GM12878 (cell line): ENCODE results near the gene CNDP2.

Experiments
- BACH1 ChIP-seq: fragments of 450-650 bp; IDR thresholded peaks from 2 replicates; pipeline ENCODE4 v1.6.1; 2017; ENCODE audit warnings: mild to moderate bottlenecking, borderline replicate concordance
- CTCF ChIP-seq, 3 experiments: IDR thresholded peaks in 2 of 3; conservative IDR thresholded peaks in 1 of 3; 2 replicates each; pipeline ENCODE4 v1.5.1; 2011; ENCODE audit warnings: low read depth in 3 of 3, low read length in 3 of 3, mild to moderate bottlenecking in 3 of 3, control low read depth in 2 of 3, moderate library complexity in 2 of 3, inconsistent platforms in 1 of 3, mixed read lengths in 1 of 3; ENCODE audit not compliant: control insufficient read depth in 2 of 3, insufficient read depth in 1 of 3; ENCODE audit errors: extremely low read depth in 1 of 3
- DPF2 ChIP-seq: fragments of 450-650 bp; IDR thresholded peaks from 2 replicates; pipeline ENCODE4 v1.6.1; 2017; ENCODE audit warnings: mild to moderate bottlenecking
- MAX ChIP-seq: IDR thresholded peaks from 2 replicates; pipeline ENCODE4 v1.6.1; 2012; ENCODE audit warnings: low read depth, low read length, improper control_type of control experiment
- MLLT1 ChIP-seq: fragments of 450-650 bp; IDR thresholded peaks from 2 replicates; pipeline ENCODE4 v1.6.1; 2016; ENCODE audit warnings: mild to moderate bottlenecking
- POLR2A ChIP-seq: IDR thresholded peaks from 2 replicates; pipeline ENCODE4 v1.6.1; 2011; ENCODE audit warnings: low read depth, mild to moderate bottlenecking, low read length
- SUPT20H ChIP-seq: IDR thresholded peaks from 2 replicates; pipeline ENCODE4 v1.6.1; 2011; ENCODE audit warnings: low read depth, mild to moderate bottlenecking, low read length, moderate library complexity, borderline replicate concordance; ENCODE audit not compliant: control insufficient read depth
- TAF1 ChIP-seq: IDR thresholded peaks from 2 replicates; pipeline ENCODE4 v1.6.1; 2011; ENCODE audit warnings: mild to moderate bottlenecking, low read depth, low read length, borderline replicate concordance
- ZNF217 ChIP-seq: fragments of 450-650 bp; IDR thresholded peaks from 2 replicates; pipeline ENCODE4 v1.6.1; 2017; ENCODE audit warnings: antibody characterized with exemption, mild to moderate bottlenecking

- no peak for TF ChIP-seq TAF1
- TF ChIP-seq MAX: no peak
- TF ChIP-seq POLR2A: no peak
- no peak for TF ChIP-seq MLLT1
- TF ChIP-seq BACH1: no peak
- TF ChIP-seq CTCF (IDR thresholded peaks at IDR 0.05 in 2 of 3, conservative IDR thresholded peaks at IDR 0.05 in 1 of 3; ENCODE audit: control insufficient read depth in 2 of 3, extremely low read depth in 1 of 3, insufficient read depth in 1 of 3, low read depth in 3 of 3, low read length in 3 of 3): no peak
- no peak for TF ChIP-seq ZNF217
- no peak for TF ChIP-seq DPF2
- no peak for TF ChIP-seq SUPT20H
These were observed 34.4 kb downstream of the CNDP2 start for GRCh38 chr18:74530584-74530862.
